Measurements from ENCODE around the gene RTP3.

The RTP3 gene

GRCh38 chr3:46497556-46498265 is at the start of gene RTP3:
TSS of gene RTP3 (plus strand) at chr3:46497976. CDS start at chr3:46498063, 87 bp downstream.
- DNase-seq = no peak

- no peak for DNase-seq
Measured at GRCh38 chr3:46448721-46449120, 49.1 kb upstream of the RTP3 start.

- DNase-seq = no peak
Measured at GRCh38 chr3:46449755-46450552, 47.8 kb upstream of the RTP3 start.

- no peak for DNase-seq
Measured at GRCh38 chr3:46453526-46454208, 44.1 kb upstream of the RTP3 start.

GRCh38 chr3:46454209-46454595 is 43.6 kb upstream of the RTP3 start:
- DNase-seq = no peak

- no peak for DNase-seq
Measured at GRCh38 chr3:46454606-46455005, 43.2 kb upstream of the RTP3 start.

GRCh38 chr3:46455231-46456115 is 42.3 kb upstream of the RTP3 start:
- DNase-seq = no peak

GRCh38 chr3:46456118-46456517 is 41.7 kb upstream of the RTP3 start:
- DNase-seq = no peak

- no peak for DNase-seq
Measured at GRCh38 chr3:46460051-46460450, 37.7 kb upstream of the RTP3 start.

GRCh38 chr3:46462111-46462510 is 35.7 kb upstream of the RTP3 start:
- no peak for DNase-seq

- DNase-seq = no peak
Measured at GRCh38 chr3:46462511-46462910, 35.3 kb upstream of the RTP3 start.

GRCh38 chr3:46463120-46463867 is 34.5 kb upstream of the RTP3 start:
- DNase-seq = no peak

- DNase-seq = no peak
Measured at GRCh38 chr3:46463868-46464241, 33.9 kb upstream of the RTP3 start.

- DNase-seq = no peak
Measured at GRCh38 chr3:46464326-46465195, 33.2 kb upstream of the RTP3 start, which contains the start of gene LTF. TSS of gene LTF (minus strand) at chr3:46464905. CDS start at chr3:46464867, 38 bp downstream.

GRCh38 chr3:46465196-46465520 is 32.6 kb upstream of the RTP3 start:
- no peak for DNase-seq

GRCh38 chr3:46466273-46466672 is 31.5 kb upstream of the RTP3 start:
- DNase-seq = no peak

- no peak for DNase-seq
Measured at GRCh38 chr3:46466871-46467403, 30.8 kb upstream of the RTP3 start.

GRCh38 chr3:46467562-46467961 is 30.2 kb upstream of the RTP3 start:
- no peak for DNase-seq

GRCh38 chr3:46468753-46469600 is 28.8 kb upstream of the RTP3 start:
- no peak for DNase-seq
